Activated CD4-positive, alpha-beta T cell treated with anti-CD3 and anti-CD28 coated beads for 24 hours (primary cell): ENCODE results near the gene MBD3.
"Not testable (repeated sequence)": the region's sequence is repeated elsewhere in the genome, so short reads cannot be mapped to it uniquely, and the experiment has no call there.

ENCODE experiments used
- DNase-seq, 2 donors: peaks; one replicate each; pipeline ENCODE4 v3.0.0-alpha.2; 2020; ENCODE audit warnings: low read depth in 2 of 2

The MBD3 gene, protein sequence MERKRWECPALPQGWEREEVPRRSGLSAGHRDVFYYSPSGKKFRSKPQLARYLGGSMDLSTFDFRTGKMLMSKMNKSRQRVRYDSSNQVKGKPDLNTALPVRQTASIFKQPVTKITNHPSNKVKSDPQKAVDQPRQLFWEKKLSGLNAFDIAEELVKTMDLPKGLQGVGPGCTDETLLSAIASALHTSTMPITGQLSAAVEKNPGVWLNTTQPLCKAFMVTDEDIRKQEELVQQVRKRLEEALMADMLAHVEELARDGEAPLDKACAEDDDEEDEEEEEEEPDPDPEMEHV

GRCh38 chr19:1592755-1593500 is at the start of gene MBD3:
TSS of gene MBD3 (minus strand) at chr19:1592865. CDS start at chr19:1592631, 234 bp downstream.
- DNase-seq: peak; percentile 81

- not testable (repeated sequence) for DNase-seq
Observed at GRCh38 chr19:1640893-1641448, 48.3 kb upstream of the MBD3 start.

DNA sequence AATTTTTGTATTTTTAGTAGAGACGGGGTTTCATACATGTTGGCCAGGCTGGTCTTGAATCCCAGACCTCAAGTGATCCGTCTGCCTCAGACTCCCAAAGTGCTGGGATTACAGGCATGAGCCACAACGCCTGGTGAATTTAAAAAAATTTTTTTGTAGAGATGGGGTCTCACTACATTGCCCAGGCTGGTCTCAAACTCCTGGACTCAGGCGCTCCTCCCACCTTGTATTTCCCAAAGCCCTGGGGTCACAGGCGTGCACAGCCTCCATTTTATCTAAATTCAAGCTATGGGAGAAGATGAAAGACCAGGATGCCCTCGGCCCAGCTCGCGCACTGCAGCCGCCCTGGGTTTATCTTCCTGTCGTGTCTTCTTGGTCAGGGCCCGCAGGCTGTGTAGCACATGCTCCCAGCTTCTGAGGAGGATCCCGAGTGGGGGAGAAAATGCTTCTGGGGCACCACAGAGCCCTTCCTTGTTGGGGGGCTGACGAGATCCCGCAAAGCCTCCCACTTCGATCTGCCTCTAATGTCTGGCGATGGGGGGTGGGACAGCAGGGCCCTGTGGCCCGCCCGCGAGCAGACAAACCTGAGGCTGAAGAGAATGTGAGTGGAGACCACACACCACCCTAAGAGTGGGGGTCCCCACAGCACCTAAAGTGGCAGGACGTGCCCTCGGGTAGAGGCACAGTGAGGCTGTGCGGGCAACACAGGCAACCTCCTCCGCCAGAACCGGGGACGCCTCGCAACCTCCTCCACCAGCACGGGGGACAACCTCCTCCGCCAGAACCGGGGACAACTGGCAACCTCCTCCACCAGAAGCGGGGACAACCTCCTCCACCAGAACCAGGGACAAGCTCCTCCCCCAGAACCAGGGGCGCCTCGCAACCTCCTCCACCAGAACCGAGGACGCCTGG is 43.9 kb upstream of the MBD3 start:
- no peak for DNase-seq

DNA sequence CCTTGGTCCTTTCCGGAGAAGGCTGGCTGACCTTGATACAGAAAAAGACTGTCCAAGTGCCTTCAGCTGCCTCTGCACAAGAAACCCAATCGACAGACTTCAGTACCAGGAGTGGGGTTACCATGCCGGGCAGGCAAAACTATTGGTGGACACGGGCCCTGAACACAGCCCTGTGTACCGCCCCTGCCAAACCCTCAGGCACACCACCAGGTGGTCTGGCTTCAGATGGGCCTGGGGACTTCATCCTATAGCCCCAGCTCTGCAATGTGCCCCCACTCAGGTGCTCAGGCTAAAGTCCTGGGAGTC is 42.2 kb upstream of the MBD3 start:
- DNase-seq: no peak

DNA sequence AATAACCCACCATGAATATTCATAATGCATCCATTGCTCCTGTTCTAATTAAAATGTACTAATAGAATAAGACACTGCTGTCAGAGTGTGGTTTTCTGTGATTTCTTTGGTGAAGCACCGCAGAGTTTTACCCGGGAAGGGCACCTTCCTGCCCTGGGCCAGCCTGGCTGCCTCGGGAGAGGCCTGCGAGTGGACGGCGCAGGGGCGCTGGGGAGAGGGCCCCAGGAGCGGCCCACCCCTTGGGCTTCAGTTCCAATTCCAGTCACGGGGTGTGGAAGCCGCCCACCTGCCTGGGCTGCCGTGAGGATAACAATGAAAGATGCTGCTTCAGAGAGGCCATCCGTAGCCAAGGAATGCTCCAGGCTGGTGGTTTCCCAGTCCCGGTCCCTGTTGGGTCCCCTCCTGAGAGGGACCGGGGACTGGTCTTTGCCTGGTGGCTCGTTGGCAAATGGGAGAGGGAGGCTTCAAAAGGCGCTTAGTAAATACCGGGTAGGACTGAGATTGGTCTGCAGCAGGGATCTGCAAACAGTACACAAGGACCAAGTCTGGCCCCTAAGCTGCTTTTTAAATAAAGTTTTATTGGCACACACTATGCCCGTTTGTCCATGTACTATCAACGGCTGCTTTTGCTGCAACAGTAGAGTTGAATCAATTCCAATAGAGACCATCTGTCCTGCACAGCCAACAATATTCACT is 41.7 kb upstream of the MBD3 start:
- DNase-seq: no peak

GRCh38 chr19:1633269-1633826 is 40.7 kb upstream of the MBD3 start:
- DNase-seq: no peak

DNA sequence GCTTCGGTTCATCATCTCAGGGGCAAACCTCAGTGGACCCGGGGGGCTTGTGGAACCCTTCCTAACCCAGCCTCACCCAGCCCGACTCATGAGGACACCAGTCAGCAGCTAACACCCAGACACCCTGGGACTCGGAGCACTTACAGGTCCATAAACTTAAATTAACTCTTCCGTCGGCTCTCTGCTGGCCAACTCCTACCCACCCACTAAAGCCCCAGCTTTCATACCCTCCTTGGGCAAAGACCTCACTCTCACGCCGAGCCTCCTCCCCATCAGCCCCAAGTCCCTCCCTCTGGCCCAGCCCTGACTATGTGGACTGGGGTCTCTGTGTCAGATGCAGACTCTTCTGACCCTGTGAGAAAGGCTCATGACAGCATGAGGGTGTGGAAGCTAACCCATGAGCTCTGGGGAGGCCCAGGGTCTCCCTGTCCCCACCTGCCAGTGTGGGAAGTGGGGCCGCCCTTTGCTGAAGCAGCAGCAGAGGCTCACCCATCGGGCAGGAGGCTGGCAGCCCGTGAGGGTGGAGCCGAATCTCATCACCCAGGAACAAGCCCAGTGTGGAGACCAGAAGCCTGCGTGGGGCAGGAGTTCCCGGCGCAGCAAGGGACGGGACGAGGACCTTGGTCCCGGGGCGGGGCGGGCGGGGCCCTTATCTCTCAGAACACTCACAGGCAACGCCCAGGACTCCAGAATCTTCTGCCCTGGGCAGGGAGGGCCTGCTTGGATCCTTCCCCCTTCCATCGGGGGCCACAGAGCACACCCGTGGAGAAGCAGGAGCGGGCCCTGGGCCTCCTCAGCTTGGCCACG is 40.0 kb upstream of the MBD3 start:
- DNase-seq: no peak

DNA sequence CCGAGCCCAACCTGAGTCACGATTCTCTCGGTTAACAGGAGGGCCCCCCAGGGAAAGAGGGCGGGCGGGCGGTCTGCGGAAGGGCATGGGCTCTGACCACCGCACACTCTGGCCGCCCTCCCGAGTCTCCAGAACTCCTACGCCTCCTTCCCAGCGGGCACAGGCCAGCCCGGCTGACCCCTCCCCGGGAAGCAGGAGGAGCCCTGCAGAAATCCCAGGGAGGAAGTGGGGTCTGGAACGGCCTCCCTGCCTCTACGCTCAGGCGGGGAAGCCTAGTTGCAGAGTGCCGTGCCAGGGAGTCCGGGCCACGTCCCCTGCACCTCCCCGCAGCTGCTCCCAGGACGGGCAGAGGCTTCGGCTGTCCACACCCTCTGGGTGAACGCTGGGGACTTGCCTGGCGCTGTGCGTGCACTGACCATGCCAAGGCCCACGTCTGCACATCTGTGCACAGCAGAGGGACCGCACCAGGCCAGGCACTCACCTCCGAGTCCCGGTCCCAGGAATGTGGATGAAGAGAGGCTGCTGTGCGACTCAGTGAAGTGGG is 39.0 kb upstream of the MBD3 start:
- DNase-seq: no peak

- no peak for DNase-seq
Observed at GRCh38 chr19:1630811-1631210, 38.1 kb upstream of the MBD3 start.

DNA sequence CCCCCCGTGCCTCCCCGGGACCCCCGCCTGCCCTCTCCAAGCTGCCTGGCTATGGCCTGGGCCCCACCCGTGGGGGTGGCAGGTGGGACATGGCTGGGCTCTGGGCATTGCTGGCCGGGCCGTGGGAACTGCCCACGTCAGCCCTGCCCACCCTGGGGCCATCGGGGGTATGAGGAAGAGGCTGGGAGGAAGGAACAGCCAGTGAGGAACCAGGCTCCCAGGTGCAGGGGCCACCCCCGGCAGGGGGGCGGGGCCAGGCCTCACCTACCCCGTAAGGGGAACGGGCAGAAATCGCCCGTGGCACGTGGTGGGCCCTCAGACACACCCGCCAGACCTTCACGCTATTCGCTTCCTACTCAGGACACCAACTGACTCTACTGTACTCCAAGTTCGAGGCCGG is 37.3 kb upstream of the MBD3 start:
- DNase-seq: no peak

GRCh38 chr19:1629256-1629808 is 36.7 kb upstream of the MBD3 start:
- no peak for DNase-seq

DNA sequence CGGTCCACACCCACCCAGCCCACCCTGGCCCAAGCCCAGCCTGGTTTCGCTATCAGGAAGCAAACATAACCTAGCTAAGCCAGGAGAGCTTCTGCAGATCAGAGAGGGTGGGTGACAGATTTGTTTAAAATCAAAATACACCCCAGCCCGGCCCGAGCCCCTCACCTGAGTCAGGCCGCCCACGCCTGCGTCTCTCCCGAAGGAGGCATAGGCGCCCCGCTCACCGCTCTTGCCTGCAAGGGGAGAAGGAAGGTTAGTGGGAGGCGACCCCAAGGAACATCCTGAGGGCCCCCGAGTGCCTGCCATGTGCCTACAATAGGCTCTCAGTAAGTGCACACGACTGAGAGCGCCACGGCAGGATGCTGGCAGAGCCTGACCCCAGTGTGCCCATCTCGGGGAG is 34.5 kb upstream of the MBD3 start:
- DNase-seq: no peak

DNA sequence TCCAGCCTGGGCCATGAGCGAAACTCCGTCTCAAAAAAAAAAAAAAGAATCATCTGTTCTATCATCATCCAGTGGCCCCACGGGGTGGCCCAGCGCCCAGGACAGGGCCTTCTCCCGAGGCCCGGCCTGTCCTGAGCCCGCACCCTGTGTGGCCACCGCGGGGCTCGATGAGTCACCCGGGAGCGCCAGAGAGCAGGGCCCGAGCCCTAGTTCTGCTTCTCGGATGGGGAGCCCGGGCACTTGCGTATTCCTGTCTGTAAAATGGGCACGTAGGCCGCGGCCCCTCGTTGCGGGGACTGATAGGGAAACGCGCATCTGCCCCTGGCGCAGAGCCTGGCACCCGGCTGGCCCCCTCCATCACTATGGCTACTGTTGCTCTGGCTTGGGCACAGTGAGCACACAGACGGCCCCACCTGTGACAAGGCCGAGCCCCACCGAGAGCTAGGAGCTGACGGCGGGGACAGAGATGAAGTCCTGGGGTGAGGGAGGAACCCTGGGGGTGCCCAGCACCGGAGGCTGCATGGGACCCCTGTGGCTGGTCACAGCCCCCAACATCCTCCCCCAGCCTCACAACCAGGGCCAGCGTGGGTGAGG is 33.8 kb upstream of the MBD3 start:
- no peak for DNase-seq

DNA sequence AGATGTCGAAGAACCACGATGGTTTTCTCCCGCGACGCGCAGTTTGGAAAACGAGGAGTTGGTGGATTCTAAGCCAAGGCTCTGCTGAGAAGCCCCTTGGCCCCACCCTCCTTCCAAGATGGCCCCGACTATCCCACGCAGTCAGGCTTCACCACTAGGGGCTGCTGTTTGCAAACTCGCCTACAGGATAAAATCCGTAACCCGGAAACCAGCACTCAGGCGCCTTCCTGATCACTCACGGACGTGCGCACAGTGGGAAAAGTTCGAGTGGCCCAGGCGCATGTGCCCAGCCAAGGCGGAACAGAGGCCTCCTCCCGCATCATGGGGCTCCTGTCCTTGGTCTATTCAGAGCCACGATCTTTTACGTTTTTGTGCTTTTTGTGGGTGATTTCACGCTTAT is 31.8 kb upstream of the MBD3 start:
- peak; percentile 36 to 43 for DNase-seq

DNA sequence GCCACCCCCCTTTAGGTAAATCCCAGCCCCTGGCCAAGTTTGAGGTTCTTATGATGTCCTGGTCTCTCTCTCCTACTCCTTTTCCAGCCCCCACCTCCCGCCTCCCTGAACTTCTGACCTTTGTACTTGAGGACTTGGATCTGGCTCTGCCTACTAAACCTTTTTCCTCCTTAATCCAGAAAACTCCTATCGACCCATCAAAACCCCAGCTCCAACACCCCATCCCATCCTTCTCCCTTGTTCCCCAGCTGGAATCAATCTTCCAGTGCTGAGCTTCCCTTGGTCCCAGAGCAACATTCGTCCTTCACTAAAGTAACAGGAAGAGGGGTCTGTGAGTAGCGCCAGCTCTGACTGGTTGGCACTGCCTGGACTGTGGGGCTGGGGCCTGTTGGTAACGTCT is 29.9 kb upstream of the MBD3 start:
- no peak for DNase-seq

- DNase-seq: no peak
Observed at GRCh38 chr19:1622007-1622406, 29.3 kb upstream of the MBD3 start.

DNA sequence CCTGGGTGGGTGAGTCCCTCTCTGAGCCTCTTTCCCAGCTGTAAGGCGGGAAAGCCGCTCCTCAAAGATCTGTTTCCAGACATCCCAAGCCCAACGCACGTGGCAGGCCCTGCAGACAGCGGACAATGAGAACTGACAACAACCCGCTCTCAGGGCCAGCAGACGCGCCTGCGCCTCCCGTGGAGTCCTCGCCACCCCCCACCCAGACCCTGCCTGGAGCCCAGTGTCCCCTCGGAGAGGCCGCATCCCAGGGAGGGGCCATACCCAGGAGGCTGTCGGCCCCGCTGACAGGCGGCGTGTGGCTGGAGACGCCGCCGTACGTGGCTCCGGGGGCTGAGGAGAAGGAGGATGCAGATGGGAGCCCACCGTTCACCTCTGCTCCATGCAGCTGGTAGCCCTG is 28.9 kb upstream of the MBD3 start:
- DNase-seq: no peak

DNA sequence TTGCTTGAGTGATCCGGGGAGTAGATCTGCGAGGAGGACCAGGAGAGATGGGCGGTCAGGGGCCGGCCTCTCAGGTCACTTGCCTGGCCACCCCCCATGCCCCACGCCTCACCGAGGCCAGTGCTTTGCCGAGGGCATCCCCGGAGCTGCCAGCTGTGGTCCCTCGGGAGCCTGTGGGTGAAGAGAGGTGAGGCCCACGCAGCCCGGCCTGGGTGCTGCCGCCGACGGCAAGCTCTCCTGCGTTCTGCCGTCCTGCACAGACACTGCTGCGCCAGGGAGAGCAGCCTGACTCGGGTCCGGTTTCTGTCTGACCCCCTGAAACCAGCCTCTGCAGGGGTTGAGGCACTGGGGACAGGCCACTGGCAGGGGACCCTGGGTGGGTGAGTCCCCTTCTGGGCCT is 28.4 kb upstream of the MBD3 start:
- DNase-seq: no peak

DNA sequence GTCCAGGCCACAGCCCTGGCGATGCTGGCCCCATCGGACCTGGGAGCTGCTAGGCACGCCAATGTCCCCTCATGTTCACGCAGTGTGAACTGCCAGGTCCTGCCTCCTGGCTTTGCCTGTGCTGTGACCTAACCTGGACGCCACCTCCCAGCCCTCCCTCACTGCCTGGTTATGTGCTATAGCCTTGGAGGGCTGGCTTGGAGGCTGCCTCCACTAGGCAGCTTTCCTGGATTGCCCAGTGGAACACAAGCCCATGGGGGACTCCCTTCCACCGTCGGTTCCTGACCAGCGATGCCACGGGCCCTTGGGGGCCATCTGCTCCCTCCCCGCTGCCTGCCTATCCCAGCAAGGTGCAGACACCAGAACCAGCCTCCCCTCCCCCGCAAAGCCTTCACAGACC is 27.8 kb upstream of the MBD3 start:
- no peak for DNase-seq

GRCh38 chr19:1619703-1620102 is 27.0 kb upstream of the MBD3 start:
- DNase-seq: no peak
